PC-9 (cell line): ENCODE results near the gene DNAJB2.

ENCODE experiments used
- CTCF ChIP-seq: fragments of 200-600 bp; sonication (generic); conservative IDR thresholded peaks from 2 replicates; pipeline ENCODE4 v1.6.1; 2017; ENCODE audit warnings: mixed run types, antibody characterized with exemption, mild to moderate bottlenecking, moderate library complexity
- EZH2 ChIP-seq: fragments of 200-600 bp; sonication (generic); IDR thresholded peaks from 2 replicates; pipeline ENCODE4 v1.8.0; 2017; ENCODE audit warnings: antibody characterized with exemption, low read depth

- TF ChIP-seq CTCF (no peak), EZH2 (no peak)
These were observed 30.1 kb downstream of the DNAJB2 start, which contains the start of gene PTPRN for GRCh38 chr2:219309278-219309677.
